Mononuclear cell (primary cell): Measurements from ENCODE around the gene CC2D2A. TPM values are rescaled to one million over a fixed set of nuclear protein-coding genes. Genes with fewer than 3 reads are reported as not detected.

Source experiments
- H3K27me3 ChIP-seq: 2 replicates; pipeline ENCODE4 v1.6.0; 2011; ENCODE audit warnings: low read length, control low read depth; ENCODE audit not compliant: insufficient read depth
- H3K4me1 ChIP-seq: 2 replicates; pipeline ENCODE4 v1.5.1; 2011; ENCODE audit warnings: mild to moderate bottlenecking, low read length, control low read depth; ENCODE audit not compliant: insufficient read depth
- H3K4me3 ChIP-seq: 2 replicates; pipeline ENCODE4 v1.5.1; 2011; ENCODE audit warnings: mild to moderate bottlenecking, low read length, moderate library complexity
- H3K9me3 ChIP-seq: 2 replicates; pipeline ENCODE4 v1.5.1; 2011; ENCODE audit warnings: low read depth, mild to moderate bottlenecking, control low read depth, low read length
- total RNA-seq: library from RNA; depleted of rRNA; stranded (reverse); fragments of >200 nt; gene quantifications from one replicate; pipeline ENCODE4 v1.2.3, GENCODE V29; 2012

The CC2D2A gene
- total RNA-seq, 1 donor = 0.63 TPM

- Histone ChIP-seq H3K4me3 (no peak overlapping the region), H3K9me3 (no peaks in the 10 kb centered on the region), H3K4me1 (peaks cover 39% of the 10 kb centered on the region), H3K27me3 (no peaks in the 10 kb centered on the region)
Measured at GRCh38 chr4:15451181-15451865, 18.4 kb upstream of the CC2D2A start.

- no peak overlapping the region for H3K4me3 ChIP-seq
- no peaks in the 10 kb centered on the region for H3K9me3 ChIP-seq
- H3K4me1 ChIP-seq = peaks cover 46% of the 10 kb centered on the region
- no peaks in the 10 kb centered on the region for H3K27me3 ChIP-seq
Measured at GRCh38 chr4:15451866-15452765, 17.6 kb upstream of the CC2D2A start.

- Histone ChIP-seq H3K4me1 (peaks cover 51% of the 10 kb centered on the region), H3K4me3 (no peak overlapping the region), H3K27me3 (no peaks in the 10 kb centered on the region), H3K9me3 (no peaks in the 10 kb centered on the region)
Measured at GRCh38 chr4:15455290-15455689, 14.4 kb upstream of the CC2D2A start.

DNA sequence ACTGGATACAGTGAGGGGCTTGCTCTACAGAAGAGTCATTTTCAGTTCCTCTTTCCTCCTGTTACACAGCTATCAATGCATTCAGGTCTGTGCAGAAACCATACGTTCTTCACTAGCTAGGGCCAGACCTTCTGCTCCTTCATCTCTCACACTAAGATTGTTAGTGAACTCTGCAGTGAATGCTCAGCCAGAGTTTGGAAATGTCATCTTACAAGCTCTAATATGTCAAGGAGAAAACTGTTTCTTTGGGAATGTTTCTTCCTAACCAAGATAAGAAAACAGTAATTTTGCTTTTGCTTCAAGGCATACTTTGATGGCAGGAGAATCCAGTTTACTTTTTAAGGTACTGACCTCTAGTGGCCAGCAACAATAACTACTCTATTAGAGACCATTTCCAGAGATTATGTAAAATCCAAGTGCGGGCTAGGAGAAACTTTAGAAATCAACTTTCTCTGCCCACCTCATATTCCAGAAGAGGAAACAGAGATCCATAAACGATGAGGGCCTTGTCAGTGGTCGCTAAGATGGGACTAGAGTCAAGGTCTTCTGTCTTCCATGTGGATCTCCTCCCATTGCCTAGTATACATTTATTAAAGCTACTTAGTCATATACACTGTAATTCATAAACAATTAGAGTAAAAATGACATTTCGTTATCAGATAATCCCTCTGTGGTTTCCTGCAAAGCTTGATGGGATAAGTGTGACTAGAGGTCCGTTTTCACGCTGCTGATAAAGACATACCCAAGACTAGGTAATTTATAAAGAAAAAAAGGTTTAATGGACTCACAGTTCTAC lies 12.1 kb upstream of the CC2D2A start:
- Histone ChIP-seq H3K4me3 (no peak overlapping the region), H3K27me3 (no peaks in the 10 kb centered on the region), H3K9me3 (no peaks in the 10 kb centered on the region), H3K4me1 (peaks cover 27% of the 10 kb centered on the region)

DNA sequence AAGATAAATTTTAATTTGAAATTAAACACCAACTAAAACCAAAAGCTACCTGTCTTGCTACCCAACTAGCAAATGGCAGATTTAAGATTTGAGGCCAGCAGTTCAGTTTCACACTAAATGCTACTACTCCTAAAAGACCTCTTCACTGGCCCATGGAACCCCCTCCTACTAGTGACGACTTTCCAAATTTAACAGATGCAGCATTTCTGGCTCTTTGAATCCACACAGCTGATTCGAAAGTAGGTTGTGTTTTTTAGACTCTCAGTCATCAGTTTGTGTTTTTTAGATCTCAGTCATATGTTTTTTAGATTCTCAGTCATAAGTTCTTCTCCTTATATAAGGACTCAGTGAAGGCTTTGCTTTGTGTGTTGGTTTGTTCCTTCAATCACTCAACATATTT lies 11.1 kb upstream of the CC2D2A start:
- H3K4me3 ChIP-seq = no peak overlapping the region
- no peaks in the 10 kb centered on the region for H3K27me3 ChIP-seq
- H3K4me1 ChIP-seq = peaks cover 26% of the 10 kb centered on the region
- no peaks in the 10 kb centered on the region for H3K9me3 ChIP-seq

GRCh38 chr4:15459706-15460105 lies 10.0 kb upstream of the CC2D2A start:
- Histone ChIP-seq H3K4me3 (no peak overlapping the region), H3K27me3 (no peaks in the 10 kb centered on the region), H3K9me3 (no peaks in the 10 kb centered on the region), H3K4me1 (peaks cover 26% of the 10 kb centered on the region)

GRCh38 chr4:15466596-15466995 lies 3.1 kb upstream of the CC2D2A start:
- Histone ChIP-seq H3K4me3 (no peak overlapping the region), H3K27me3 (no peaks in the 10 kb centered on the region), H3K9me3 (no peaks in the 10 kb centered on the region), H3K4me1 (peaks cover 11% of the 10 kb centered on the region)

DNA sequence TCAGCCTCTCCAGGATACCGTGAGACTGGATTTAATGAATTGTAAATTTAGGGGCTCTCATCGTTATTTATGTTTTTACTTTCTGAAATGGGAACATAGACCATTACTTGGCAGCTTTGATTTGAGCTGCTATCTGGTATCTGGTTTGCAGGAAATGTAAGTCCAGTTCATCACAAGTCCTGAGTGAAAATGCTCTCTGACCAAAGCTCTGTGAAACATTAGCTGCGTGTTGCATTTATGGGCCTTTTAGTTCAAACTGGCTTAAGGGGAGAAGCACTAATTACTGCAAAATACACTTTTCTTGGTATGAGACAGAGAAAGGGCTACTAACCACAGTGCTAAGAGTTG lies 420 bp downstream of the CC2D2A start:
- Histone ChIP-seq H3K4me3 (peak overlapping the region; percentile 24), H3K27me3 (no peaks in the 10 kb centered on the region), H3K4me1 (peaks cover 11% of the 10 kb centered on the region), H3K9me3 (no peaks in the 10 kb centered on the region)

DNA sequence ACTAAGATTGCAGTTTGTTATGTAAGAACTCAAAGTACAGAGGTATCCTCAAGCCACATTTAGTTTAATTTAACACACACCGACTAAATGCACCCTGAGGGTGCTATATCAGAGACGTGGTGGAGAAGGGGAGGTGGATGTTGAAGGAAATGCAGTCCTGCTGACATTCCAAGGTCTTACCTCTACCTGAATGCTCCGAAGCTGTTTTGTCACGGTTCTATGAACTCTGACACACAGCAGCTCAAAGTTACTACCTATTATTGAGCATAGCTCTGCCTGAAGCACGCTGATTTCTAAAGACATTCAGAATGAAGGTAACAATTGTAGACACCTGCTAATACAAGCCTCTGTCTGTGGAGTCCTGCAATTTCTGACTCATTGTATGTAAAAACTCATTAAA lies 6.7 kb downstream of the CC2D2A start:
- Histone ChIP-seq H3K27me3 (no peaks in the 10 kb centered on the region), H3K4me1 (no peaks in the 10 kb centered on the region), H3K9me3 (no peaks in the 10 kb centered on the region), H3K4me3 (no peak overlapping the region)

- H3K4me1 ChIP-seq = no peaks in the 10 kb centered on the region
- H3K4me3 ChIP-seq = no peak overlapping the region
- H3K27me3 ChIP-seq = no peaks in the 10 kb centered on the region
- H3K9me3 ChIP-seq = no peaks in the 10 kb centered on the region
Measured at GRCh38 chr4:15478724-15479088, 9.0 kb downstream of the CC2D2A start.

DNA sequence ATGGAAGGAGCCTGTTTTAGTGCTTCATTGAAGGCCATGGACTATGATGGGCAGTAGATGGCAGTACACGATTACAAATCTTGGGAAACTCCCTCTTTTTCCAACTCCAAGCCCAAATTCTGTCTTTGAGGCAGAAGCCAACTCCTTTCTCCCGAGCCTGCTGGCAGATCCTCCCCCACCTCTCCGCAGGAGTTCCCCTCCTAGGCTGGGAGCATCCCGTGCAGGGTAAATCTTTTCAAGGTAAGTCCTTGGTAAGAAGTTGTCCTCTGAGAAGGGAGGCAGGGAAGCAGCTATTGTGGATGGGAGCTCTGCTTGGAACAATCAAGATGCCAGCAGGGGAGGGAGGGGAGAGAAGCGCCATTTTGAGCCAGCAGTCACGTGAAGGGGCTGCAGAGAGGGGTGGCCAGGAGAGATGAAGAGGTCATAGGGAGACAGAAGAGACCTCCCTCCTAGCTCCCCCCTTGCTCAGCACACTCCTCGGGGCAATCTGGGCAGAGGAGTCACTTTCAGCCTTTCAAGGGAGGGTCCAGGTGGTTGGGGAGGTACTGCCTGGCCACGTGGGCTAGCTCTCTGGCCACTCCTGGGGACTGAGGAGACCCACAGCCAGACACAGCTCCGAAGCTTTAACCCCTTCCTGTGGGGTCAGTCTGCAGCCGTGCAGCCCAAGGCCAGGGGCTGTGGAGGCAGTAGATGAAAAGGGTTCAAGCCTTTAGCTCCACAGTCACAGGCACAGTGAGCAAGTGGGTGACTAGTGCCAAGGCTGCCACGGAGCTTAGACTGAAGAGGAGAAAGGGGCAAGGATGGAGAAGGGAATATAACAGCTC lies 9.6 kb downstream of the CC2D2A start:
- no peaks in the 10 kb centered on the region for H3K27me3 ChIP-seq
- no peak overlapping the region for H3K4me3 ChIP-seq
- no peaks in the 10 kb centered on the region for H3K4me1 ChIP-seq
- H3K9me3 ChIP-seq = no peaks in the 10 kb centered on the region

GRCh38 chr4:15479913-15480185 lies 10.2 kb downstream of the CC2D2A start:
- Histone ChIP-seq H3K9me3 (no peaks in the 10 kb centered on the region), H3K4me1 (no peaks in the 10 kb centered on the region), H3K4me3 (no peak overlapping the region), H3K27me3 (no peaks in the 10 kb centered on the region)

DNA sequence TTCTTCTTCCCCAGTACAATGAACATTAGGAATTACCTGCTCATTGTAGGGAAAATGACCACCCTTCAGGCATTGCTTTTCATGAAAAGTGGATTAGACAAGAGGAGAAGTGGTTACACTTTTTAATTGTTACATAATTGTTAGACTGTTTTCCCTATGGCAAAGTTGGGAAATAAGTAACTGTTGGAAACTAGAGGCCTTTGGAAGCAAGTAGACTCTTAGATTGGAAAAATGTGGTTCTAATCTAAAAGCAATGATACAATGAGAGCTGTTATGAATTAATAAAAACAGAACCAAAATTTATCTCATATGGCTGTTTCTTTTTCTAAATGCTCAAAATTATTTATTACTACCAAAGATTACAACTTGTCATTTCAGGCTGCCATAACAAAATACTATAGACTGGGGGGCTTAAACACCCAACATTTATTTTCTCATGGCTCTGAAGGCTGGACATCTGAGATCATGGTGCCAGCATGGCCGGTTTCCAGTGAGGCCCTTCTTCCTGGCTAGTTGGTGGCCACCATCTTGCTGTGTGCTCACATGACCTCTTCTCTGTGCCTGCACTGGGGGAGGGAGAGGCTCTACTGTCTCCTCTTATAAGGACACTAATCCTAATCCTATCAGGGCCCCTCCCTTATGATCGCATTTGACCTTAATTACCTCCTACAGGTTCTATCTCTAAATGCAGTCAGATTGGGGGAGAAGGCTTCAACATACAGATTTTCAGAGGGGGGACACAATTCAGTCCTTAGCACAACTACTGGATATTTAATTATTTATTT lies 12.5 kb downstream of the CC2D2A start:
- no peaks in the 10 kb centered on the region for H3K9me3 ChIP-seq
- H3K4me1 ChIP-seq = no peaks in the 10 kb centered on the region
- no peak overlapping the region for H3K4me3 ChIP-seq
- H3K27me3 ChIP-seq = no peaks in the 10 kb centered on the region

- H3K9me3 ChIP-seq = no peaks in the 10 kb centered on the region
- H3K27me3 ChIP-seq = no peaks in the 10 kb centered on the region
- H3K4me3 ChIP-seq = no peak overlapping the region
- no peaks in the 10 kb centered on the region for H3K4me1 ChIP-seq
Measured at GRCh38 chr4:15482842-15483241, 13.2 kb downstream of the CC2D2A start.
